D721Med (cell line): ENCODE data around the gene YAE1.

Experiments used
- DNase-seq: peaks from one replicate; pipeline ENCODE4 v3.0.0; 2011; ENCODE audit warnings: low spot score; ENCODE audit not compliant: insufficient read length
- FAIRE-seq: peaks from 2 replicates; lab custom pipeline; 2011; peaks lifted over from hg19 to GRCh38; lab: Jason Lieb, UNC
- CTCF ChIP-seq: IDR thresholded peaks from 2 replicates; pipeline ENCODE4 v1.5.1; 2012; ENCODE audit warnings: mild to moderate bottlenecking, control low read depth; ENCODE audit not compliant: insufficient read depth; ENCODE audit errors: missing control alignments

Gene YAE1

GRCh38 chr7:39553436-39553835, 12.8 kb upstream of the YAE1 start:
- no peak for TF ChIP-seq CTCF
- FAIRE-seq: no peak
- DNase-seq: no peak

- no peak for FAIRE-seq
- TF ChIP-seq CTCF: no peak
- no peak for DNase-seq
Measured at GRCh38 chr7:39554583-39555165, 11.5 kb upstream of the YAE1 start.

- FAIRE-seq: no peak
- no peak for TF ChIP-seq CTCF
- DNase-seq: no peak
Measured at GRCh38 chr7:39557222-39557621, 9.0 kb upstream of the YAE1 start.

GRCh38 chr7:39557911-39558310, 8.3 kb upstream of the YAE1 start:
- FAIRE-seq (no peak), DNase-seq (no peak)
- TF ChIP-seq CTCF: no peak

- no peak for TF ChIP-seq CTCF
- FAIRE-seq (no peak), DNase-seq (no peak)
Measured at GRCh38 chr7:39560408-39560807, 5.8 kb upstream of the YAE1 start.

- DNase-seq: no peak
- no peak for FAIRE-seq
- TF ChIP-seq CTCF: no peak
Measured at GRCh38 chr7:39560997-39561396, 5.2 kb upstream of the YAE1 start.

GRCh38 chr7:39565538-39565937, 666 bp upstream of the YAE1 start:
- FAIRE-seq: no peak
- DNase-seq: no peak
- TF ChIP-seq CTCF: no peak
